KOPT-K1 (cell line): ENCODE data around the gene AKT1S1.

ENCODE experiments used
- H3K27ac ChIP-seq: fragments of 200-600 bp; sonication (generic); 2 replicates; pipeline ENCODE4 v1.5.1; 2016; ENCODE audit warnings: antibody characterized with exemption, mild to moderate bottlenecking, low read depth, low read length; ENCODE audit not compliant: poor library complexity, severe bottlenecking
- H3K36me3 ChIP-seq: fragments of 200-600 bp; sonication (generic); 2 replicates; pipeline ENCODE4 v1.5.1; 2017; ENCODE audit warnings: antibody characterized with exemption, mild to moderate bottlenecking, low read length, moderate library complexity; ENCODE audit not compliant: insufficient read depth
- H3K9me3 ChIP-seq: fragments of 200-600 bp; sonication (generic); 2 replicates; pipeline ENCODE4 v1.5.1; 2017; ENCODE audit warnings: antibody characterized with exemption, low read length, mild to moderate bottlenecking; ENCODE audit not compliant: insufficient read depth, poor library complexity, severe bottlenecking

The AKT1S1 gene

DNA sequence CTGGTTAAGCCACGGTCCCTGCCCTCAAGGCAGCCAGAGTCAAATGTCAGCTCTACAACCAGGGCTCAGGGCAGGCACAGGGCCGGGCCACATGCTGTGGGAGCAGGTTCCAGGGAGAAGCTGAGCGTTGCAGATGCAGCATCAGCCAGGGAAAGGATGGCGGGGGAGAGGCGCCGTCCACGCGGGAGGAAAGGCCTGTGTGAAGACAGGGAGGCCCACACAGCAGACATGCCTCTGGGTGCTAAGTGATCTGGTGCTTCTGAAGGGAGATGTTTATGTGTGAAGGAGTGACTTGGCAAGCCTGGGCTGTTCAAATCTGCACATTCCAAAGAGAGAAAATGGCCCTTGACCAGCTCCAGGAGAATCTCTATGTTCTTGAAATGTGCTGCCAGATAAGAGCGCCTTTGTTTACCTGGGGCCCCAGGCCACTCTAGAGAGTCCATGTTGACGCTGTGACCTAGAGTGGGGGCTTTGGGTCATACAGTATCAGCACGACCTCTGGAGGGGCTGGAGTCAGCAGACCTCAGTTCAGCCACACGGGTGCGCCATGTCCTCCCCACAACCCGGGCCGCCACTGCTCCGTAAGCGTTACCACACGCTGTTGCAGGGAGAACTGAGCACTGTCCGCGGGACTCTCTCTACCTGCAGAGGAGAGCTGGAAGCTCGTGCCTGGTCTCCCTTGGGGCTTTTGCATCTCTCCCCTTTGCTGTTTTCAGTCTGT is 36.0 kb upstream of the AKT1S1 start:
- no peak overlapping the region for H3K27ac ChIP-seq
- H3K9me3 ChIP-seq: no peaks in the 10 kb centered on the region
- peaks cover 97% of the 10 kb centered on the region for H3K36me3 ChIP-seq

DNA sequence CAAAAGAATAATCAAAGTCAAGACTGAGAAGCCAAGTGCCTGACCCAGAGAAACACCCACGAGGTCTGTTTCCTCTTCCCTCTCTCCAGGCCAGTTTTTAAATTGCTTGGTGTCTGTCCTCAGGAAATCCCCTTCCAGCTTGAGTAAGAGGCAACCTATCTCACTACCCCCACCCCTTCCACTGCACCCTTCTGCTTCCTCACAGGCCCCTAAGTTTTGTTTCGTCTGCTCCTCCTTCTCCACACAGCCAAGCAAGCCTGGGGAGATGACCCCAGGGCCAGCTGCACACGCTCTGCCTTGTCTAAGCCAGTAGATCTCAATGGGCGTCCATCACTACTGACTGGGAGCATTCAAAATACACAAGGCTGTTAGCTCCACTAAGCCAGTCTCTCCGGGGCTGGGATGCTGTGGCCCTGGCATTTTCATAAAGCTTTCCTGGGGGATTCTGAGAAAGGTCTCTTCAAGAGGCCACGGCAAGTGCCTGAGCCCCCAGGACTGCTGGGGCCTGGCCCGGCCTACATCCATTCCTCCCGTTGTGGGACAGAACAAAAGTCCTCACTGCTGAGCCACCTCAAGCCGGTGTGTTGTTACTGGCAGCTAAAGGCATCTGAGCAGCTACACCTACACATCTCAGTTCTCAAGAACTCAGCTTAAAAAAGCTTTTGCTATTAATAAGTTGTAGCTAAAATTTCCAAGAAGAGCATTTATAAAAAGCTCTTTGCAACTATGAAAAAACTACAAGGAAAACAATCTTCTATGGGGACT is 34.4 kb upstream of the AKT1S1 start:
- Histone ChIP-seq H3K9me3 (no peaks in the 10 kb centered on the region), H3K36me3 (peaks cover 97% of the 10 kb centered on the region), H3K27ac (no peak overlapping the region)

DNA sequence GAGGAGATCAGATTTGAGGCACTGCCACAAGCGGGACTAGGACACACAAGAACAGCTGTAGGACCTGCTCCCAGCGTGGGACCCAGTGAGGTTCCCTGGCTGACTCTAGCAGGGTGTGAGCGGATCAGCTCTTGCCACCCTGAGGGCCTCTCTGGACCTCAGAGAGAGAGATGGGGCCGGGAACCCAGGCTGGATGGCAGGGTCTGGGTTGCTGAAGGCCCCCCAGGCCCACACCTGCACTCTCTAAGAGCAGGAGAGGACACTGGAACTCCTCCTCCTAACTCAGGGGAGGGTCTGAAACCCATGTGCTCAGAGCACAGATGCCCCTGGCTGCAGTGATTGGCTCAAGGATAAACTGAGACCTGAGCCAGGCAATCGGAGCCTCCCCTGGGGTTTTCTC is 33.0 kb upstream of the AKT1S1 start:
- H3K27ac ChIP-seq: no peak overlapping the region
- H3K9me3 ChIP-seq: no peaks in the 10 kb centered on the region
- peaks cover 97% of the 10 kb centered on the region for H3K36me3 ChIP-seq

DNA sequence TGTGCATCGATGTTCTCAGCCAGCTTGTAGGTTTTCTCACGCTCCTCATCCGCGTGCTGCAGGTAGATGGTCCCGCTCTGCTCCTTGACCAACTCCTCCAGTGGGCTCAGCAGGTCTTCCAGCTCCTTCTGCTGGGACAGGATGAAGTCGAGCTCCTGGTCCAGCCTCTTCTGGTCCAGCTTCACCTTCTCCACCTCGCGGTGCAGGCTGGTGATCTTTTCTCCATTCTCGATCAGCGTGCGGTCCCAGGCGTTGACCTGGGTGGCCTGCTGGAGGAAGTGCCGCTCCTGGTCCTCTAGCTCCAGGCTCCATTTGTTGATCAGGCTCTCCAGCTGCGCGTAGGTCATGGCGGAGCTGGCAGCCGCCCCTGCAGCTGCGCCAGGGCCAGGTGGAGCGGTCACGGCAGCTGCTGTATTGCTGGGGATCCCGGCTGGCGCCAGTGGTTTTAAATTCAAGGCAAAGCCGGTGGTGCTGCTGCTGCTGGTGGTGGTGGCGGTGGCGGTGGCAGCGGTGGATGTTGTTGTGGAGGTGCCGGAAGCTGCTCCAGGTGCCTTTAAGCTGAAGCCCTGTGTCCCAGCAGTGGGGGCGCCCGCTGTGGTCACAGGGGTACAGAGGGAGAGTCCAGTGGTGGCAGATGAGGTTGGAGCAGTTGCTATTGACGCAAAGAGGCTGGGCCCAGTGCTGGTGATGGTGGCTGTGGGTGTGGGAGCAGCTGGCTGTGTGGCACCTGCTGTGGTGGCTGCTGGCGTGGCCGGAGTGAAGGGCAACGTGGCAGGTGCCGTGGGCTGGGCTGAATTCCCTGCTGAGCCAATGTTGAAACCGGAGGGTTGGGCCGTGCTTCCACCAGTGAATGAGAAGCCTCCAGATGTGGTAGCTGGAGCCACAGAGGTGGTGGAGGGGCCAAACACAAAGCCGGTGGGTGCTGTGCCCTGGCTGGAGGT is 31.6 kb upstream of the AKT1S1 start:
- Histone ChIP-seq H3K36me3 (peaks cover 82% of the 10 kb centered on the region), H3K27ac (no peak overlapping the region), H3K9me3 (no peaks in the 10 kb centered on the region)

DNA sequence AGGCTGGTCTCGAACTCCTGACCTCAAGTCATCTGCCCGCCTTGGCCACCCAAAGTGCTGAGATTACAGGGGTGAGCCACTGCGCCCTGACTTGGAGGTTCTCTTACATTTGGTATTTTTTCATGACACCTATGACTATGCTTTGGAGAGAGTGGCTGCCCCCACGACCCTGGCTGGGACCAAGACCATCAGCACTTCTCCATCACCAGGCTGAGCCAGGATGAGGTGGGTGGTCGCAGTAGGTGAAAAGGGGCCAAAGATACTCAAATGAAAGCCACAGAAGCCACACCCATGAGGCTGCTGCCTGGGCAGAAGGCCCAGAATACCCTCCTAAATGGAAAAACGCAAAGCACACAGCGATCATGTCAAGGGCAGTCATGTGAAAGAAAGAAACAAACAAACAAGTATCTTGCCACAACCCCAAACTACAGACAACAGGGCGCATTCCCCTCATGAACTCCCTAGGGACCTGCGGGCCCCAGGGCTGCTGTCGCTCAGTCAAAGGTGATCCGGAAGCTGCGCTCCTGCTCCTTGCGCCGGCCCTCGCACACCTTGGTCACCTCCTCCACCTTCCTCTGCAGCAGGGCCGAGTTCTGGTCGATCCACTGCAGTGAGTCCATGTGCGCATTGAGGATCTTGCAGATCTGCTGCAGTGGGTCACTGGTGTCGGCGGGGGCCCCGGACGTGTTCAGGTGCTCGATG is 30.7 kb upstream of the AKT1S1 start:
- H3K36me3 ChIP-seq: peaks cover 74% of the 10 kb centered on the region
- H3K9me3 ChIP-seq: no peaks in the 10 kb centered on the region
- no peak overlapping the region for H3K27ac ChIP-seq

DNA sequence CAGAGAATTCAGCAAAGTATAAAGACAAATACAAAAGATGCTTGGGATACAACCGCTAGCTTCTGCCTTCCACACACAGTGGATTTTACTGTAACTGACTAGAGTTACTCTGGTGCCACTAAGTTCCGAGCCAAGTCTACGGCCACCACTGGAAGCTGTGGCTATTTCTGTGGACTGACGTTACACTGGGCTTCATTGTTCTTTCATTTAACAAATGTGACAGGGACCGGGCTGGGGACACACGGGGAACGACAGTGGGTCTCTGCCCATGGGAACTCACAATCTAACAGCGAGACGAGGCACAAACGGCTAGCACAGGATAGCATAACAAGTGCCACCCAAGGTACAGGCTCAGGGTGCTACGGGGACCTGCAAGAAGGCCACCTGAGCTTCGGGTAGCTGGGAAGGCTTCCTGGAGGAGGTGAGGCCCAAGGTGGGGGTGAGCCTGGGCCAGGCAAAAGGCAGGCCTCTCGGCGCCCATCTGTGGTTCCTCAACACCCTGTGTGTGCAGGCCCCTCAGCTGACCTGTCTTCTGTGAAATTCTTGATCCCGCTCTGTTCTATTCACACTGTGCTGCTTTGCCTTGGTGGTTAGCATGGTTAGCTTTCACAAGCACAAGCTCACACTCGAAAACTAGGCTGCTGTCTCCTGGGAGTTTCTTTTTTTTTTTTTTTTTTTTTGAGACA is 29.9 kb upstream of the AKT1S1 start:
- no peaks in the 10 kb centered on the region for H3K9me3 ChIP-seq
- peaks cover 65% of the 10 kb centered on the region for H3K36me3 ChIP-seq
- H3K27ac ChIP-seq: no peak overlapping the region

DNA sequence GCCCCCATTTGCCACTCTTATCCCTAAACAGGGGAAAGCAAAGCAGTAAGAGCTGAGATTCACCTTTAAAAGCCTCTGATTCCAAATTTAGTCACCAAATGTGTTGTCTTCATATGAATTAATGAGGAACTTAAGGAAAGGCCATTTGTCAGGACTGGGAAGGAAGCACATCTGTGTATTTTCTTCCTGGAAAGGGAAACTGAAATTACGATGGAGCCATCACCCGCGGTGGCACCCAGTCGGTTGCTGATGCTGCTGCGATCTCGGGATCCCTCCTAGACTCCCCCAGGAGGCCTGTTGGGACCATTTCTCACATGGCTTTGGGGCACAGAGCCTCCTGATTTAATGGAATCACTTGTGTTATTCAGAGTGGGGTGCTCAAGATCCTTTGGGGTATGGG is 27.0 kb upstream of the AKT1S1 start:
- Histone ChIP-seq H3K27ac (no peak overlapping the region), H3K9me3 (no peaks in the 10 kb centered on the region), H3K36me3 (peaks cover 36% of the 10 kb centered on the region)

DNA sequence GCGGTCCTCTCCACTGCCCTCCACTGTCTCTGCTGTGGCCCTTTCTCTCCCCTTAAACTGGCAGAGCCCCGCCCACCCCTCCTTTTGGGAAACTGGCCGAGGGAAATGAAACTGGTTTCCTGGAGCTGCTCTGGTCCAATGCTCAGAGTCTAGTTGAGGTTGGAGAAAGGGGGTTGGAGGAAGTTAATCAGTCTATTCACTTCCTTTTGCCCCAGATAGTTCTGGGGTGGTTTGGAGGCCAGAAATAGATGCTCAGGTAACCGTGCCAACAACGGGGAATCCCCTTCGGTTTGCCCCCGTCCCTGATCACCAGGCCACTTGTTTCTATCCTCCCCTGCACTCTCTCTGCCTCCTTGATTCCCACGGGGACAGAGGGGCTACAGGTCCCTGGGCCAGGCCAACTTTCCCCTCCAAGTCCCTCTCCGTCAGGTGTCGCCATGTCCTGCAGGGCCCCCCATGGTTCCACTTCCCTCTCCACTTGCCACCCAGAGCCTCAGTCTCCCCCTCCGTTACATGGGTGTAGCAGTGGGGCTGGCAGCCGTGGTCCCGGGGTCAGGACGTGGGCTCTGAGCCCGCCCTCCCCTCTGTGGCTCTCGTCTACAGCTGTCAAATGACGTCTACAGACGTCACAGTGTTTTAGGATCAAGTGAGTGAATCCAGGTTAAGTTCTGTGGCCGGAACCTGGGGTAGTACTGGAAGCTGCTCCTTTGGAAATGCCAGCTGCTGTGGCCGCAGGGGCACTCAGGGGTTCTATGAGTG is 19.9 kb upstream of the AKT1S1 start, which contains the start of gene IL4I1:
Gene IL4I1, minus strand, starts transcription at position 25 of the 759 bp plus-strand sequence. CDS start 727 bp downstream, outside the sequence.
- no peaks in the 10 kb centered on the region for H3K9me3 ChIP-seq
- H3K36me3 ChIP-seq: no peaks in the 10 kb centered on the region
- no peak within 1 kb of the TSS for H3K27ac ChIP-seq

DNA sequence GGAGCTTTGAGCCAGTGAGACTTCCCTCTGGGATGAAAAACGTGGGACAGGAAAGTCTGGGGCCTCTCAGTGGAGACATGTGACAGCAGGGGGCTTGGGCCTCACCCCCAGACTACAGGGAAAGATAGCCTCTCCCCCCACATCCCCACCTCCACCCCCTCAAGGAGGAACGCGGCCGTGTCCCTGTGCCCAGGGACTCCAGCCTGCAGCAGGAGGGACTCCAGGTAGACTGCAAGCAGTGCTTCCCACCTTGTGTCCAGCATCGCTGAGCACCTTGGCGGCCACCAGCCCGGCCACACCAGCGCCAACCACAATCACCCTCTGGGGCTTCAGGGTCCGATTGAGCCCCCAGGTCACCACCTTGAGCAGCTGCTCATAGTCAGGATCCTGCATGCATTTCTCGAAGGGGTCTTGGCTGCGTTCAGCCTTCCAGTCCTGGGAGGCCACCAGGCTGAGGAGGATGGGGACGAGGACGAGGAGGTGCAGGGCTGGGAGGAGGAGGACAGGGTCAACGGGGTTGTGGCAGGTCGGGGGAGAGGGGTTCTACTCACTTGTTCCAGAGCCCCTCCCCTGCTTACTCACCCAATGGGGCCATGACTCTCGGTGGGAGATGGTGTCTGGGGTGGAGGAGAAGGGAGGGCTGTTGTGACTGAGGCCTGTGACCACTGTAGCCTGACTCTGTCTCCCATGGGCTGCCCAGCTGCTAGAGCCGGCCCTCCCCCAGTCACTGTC is 18.6 kb upstream of the AKT1S1 start:
- Histone ChIP-seq H3K27ac (no peak overlapping the region), H3K36me3 (no peaks in the 10 kb centered on the region), H3K9me3 (no peaks in the 10 kb centered on the region)

DNA sequence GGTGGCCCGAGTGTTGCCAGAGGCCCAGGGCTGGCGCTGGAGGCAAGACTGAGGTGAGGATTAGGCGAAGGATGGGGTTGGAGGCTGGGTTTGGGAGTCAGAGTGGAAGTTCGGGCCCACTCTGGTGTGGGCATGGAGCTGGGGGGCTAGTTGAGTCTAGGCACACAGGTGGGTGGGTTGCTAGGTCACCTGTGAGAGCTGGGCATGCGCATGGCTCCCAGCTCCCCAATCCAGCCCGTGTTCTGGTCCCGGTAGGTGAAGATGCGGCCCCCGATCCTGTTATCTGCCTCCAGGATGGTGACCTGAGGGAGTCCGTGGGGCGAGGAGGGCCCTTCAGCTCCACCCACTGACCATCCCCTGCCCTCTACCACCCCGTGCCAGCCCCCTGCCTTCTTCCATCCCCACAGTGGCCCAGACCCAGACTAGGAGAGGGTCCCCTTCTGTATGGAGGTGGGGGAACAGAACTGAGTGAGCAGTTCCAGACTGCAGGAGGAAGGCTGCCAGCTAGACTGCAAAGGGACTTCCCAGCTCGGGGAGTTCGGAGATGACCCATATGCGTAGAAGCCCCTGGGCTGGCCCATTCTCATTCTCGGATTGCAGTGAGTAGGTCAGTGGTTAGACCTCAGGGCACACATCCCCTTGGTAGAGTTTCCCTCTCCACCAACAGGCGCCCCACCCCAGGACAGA is 17.9 kb upstream of the AKT1S1 start:
- H3K36me3 ChIP-seq: no peaks in the 10 kb centered on the region
- H3K27ac ChIP-seq: no peak overlapping the region
- no peaks in the 10 kb centered on the region for H3K9me3 ChIP-seq

DNA sequence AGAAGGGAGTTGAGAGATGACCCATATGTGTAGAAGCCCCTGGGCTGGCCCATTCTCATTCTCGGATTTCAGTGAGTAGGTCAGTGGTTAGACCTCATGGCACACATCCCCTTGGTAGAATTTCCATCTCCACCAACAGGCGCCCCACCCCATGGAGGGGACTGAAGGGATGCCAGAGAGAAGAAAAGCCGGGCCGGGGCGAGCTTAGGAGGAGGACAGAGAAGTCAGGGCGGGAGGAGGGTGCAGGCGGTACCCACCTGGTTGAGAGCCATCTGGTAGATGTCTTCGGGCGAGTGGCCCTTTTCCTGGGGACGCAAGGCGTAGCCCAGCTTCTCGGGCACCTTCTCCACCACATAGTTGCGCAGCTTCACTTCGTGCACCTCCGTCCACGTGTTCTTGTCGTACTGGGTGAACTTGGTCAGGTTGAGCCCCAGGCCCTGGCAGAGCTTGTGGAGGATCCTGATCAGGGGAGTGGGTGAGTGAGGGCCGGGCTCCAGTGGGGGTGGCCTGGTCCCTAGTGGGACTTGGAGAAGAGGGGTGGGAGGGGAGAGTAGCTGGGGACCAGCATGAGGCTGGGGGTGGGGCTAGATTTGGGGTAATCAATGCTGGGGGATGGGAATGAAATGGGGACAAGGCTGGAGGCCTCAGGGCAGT is 17.0 kb upstream of the AKT1S1 start:
- H3K27ac ChIP-seq: no peak overlapping the region
- H3K36me3 ChIP-seq: no peaks in the 10 kb centered on the region
- no peaks in the 10 kb centered on the region for H3K9me3 ChIP-seq

DNA sequence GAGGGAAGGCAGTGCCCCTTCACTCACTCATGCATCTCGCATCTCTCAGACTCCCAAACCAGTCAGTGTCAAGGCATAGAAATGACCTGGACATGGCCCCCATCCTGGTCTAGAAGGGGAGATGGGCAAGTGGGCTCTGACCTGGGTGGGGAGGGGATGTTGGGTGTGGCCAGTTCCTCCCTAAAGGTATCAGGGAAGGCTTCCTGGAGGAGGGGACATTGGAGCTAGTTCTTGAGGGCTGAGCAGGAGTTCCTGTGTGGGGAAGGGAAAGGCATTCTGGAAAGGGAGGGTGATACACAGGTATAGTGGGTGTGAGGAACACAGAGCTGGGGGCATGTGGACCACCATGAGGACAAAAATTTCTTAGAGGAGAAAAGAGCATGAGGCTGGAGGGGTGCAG is 15.6 kb upstream of the AKT1S1 start:
- H3K9me3 ChIP-seq: no peaks in the 10 kb centered on the region
- H3K36me3 ChIP-seq: no peaks in the 10 kb centered on the region
- no peak overlapping the region for H3K27ac ChIP-seq
